HL-60/S4 treated with phorbol 12-myristate 13-acetate at 8.2 ng/mL for 4 days and 3 days (cell line): ENCODE results near the gene SHMT2.

Experiments used
- in situ Hi-C: fragments of 300-500 bp; cut with MboI; formaldehyde crosslinking; loops from 2 replicates; pipeline ENCODE4 v1.15.0; 2022; ENCODE audit warnings: low sequenced_read_pairs

The SHMT2 gene

DNA sequence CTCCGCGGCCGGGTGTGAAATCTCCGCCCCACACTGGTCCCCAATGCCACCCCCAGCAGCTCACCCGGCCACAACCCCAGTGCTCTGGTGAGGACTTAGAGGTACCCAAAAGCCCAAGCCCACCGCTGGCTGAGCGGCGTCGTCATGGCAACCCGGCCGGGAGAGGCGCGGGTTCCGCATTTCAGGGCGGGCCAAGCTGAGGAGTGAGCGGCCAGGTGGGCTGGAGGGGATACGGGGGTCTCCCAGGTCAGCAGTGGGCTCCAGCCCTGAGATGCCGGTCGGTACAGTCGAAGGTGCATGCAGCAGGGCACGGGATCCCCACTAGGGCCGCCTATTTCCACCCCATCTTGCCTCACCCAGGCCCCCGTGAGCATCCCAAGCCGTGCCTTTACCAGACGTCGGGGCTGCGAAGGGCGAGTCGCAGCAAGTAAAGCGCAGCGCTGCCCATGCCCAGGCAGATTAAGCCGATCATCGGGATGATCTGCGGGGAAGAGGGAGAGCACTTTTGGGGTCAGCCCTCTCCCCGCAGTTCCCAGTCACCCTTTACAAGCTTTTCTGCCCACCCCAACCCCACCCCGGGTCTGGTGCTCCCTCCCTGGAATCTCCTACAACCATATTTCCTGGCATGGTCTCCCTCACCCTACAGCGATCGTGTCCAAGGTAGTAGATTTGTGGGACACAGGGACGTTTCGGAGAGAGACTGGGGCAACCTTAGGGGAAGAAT, 6.9 kb downstream of the SHMT2 start:
- in situ Hi-C loops = no loop called here

DNA sequence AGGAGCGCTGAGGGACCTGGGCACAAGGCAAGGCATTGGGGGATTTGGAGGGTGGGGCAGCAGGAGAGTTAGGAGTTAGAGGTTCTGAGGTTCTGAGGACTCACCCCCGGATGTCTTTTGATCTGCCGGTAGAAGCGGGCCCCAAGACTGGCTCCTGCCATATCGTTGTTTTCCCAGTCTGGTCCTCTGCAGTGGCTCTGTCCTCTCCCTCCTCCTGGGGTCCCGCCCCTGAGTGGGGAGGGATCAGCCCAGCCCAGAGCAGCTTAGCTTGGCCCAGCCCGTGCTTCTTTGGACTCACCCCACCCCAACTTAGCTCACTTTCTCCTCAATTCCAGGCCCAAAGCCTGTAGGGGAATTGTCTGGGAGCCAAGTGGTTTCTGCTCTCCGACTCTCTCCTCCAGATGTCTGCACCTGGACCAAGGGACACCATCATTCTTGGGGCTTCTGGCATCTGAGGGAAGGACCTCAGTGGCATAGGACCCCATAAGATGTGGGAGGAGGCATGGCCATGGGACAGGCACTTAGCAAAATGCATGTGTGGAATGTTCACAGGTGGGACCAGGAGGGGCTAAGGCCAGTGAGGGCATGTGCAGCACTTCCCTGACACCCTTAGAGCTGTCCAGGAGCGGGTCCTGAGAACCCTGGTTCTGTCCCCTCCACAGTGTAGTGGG, 7.5 kb downstream of the SHMT2 start:
- in situ Hi-C loops = no loop called here

DNA sequence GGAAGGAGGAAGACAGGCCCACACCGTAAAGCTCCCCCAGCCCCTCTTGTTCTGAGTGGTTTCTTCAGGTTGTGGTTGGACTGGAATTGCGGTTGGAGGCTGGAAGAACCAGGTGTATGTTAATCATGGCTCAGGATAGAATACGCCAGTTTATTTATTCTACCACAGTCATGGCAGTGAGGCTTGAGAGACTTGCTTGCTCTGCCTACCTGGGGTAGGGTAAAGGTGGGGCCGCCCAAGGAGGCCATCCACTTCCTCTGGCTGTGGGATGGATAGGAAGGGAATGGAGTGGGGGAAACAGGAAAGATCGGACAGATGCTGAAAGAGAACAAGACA, 8.1 kb downstream of the SHMT2 start:
- in situ Hi-C loops = no loop called here

DNA sequence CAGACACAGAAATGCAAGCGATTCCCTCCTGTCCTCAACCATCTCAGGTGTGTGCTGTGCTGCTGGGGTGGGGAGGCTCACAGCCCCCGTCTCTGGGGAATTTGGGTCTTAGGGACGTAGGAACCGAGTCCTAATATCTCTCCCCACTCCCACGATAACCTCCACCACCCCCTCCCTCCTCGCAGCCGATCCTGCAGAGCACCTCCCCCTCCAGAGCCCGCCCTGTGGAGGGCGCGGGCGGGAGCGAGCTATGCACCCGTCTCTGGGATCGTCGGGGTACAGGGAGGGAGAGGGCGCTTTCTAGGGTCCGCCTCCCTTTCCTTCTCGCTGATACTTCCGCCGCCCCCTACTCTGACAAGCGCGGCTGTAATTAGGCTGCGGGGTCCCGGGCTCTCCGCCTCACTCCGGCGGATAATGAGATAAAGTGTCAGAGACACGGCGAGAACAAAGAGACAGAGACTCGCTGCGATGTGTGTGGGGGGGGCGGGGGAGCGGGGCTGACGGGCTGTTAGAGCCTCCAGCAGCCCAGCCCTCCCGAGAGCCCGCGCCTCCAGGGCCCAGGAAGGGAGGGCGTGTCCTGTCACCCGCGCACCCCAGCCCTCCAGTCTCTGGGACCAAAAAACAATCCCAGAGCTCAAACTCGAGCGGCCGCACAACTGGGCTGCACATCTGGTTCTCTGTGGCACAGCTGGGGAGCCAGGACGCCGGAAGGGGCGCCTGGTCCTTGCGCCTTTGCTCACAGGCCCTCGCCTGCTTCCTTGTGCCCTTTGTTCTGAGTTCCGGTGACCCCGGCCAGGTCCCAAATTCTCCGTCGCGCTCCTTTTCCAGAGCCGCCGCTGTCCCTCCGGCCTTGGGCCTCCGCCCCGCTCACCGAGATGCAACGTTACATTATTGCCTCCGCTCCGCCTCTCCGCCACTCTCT, 8.7 kb downstream of the SHMT2 start:
- in situ Hi-C loops = no loop called here

DNA sequence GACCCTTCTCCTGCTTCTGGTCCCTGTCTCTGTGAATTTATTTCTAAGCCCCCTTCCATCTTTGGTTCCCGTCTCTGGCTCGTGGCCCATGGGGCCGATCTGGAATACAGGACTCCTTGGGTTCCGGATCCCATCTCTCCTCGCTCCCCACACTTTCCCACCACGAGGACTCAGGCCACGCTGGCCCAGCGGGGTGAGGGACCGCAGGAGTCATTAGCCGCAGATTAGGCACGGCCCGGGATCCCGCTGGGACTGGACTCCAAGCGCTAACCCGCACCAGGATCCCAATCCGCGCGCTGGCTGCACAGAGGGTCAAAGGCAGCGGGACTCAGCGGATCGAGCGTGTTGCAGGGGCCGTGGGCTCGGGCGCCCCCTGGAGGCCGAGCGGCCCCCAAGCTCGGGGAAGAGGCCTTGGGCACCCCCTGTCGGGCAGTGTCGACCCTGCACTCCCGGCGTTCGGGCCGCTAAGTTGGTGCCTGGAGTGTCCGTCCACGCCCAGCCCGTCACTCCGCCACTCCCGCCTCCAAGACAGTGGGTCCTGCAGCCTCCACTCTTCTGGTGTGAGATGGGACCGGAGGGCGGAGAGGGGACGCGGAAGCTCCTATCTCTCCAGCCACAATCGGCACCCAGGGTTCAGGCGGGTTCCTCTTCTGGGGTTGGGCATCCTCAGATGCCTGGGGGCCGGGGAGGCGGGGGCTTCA, 9.5 kb downstream of the SHMT2 start:
- in situ Hi-C loops = no loop called here

DNA sequence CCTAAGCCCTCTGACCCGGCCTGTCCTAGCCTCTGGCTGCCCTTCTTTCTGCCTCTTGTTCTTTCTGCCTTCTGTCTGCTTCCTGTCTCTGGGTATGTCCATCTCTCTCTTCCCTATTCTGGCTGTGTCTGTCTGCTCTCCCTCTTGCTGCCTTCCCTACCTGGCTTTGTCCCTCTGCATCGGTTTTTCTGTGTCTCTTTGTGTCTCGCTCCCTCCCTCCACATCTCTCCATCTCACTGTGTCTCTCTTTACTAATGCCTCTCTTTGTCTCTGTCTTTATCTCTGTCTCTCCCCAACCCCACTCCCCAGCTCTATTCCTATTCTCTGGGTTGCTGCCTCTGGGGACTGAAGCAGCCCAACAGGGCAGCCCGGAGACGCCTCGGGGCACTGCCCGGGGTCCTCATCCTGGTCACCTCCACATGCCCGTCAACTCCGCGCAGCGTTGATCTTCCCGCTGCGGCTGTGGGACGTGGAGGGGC, 10.1 kb downstream of the SHMT2 start:
- in situ Hi-C loops = no loop called here

DNA sequence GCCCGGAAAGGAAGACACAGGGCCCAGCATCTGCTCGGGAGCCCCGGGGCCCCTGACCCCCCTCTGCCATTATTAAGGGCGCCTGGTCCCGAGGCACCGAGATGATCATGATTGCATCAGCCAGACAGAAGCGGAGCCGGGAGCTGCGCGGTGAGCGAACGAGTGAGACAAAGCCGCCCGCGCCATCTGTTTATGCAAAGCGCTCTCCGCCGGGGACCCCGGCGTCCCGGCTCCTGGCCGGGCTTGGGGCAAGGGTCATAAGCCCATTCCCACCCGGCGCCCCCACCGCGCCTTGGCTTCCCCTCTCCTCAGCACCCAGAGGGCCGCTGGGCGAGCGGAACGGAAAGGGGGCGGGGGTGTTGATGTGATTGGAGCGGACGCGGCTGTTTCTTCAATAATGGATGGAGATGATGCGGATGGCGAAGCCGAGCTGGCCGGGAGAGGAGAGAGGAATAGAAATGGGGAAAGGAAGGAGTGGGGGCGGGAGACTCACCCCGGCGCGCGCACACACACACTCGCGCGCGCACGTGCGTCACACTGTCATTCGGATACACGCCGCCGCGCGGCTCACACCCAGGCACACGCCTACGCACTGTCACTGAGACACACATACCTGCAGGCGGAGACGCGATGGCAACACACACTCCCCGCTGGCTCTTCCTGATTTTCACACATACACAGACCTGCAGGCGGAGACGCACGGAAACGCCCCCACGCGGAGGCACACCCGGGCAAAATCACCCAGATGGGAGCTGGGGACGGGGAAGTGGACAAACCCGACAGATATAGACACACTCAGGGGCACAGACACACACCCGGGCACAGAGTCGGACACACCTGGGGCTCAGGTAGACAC, 10.8 kb downstream of the SHMT2 start:
- in situ Hi-C loops = no loop called here

DNA sequence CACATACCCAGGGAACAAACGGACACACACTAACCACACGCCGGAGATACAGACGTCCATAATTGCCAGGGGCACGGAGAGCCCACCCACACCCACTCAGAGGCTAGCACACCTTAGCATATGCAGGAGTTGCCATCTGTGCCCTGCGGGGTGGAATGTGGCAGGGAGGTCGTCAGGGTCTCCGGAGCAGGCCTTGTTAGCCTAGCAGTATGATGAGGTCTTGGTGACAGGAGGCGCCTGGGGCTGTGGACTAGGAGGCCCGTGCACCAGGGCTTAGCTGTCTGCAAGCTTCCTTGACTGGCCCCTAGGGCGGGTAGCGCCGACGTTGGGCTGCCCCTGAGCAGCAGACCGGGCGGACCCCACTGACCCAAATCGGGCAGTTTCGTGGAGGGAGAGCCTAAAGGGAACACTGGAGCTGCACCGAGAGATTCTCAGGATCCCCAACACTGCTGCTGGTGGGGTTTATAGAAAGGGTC, 11.5 kb downstream of the SHMT2 start:
- in situ Hi-C loops = no loop called here

DNA sequence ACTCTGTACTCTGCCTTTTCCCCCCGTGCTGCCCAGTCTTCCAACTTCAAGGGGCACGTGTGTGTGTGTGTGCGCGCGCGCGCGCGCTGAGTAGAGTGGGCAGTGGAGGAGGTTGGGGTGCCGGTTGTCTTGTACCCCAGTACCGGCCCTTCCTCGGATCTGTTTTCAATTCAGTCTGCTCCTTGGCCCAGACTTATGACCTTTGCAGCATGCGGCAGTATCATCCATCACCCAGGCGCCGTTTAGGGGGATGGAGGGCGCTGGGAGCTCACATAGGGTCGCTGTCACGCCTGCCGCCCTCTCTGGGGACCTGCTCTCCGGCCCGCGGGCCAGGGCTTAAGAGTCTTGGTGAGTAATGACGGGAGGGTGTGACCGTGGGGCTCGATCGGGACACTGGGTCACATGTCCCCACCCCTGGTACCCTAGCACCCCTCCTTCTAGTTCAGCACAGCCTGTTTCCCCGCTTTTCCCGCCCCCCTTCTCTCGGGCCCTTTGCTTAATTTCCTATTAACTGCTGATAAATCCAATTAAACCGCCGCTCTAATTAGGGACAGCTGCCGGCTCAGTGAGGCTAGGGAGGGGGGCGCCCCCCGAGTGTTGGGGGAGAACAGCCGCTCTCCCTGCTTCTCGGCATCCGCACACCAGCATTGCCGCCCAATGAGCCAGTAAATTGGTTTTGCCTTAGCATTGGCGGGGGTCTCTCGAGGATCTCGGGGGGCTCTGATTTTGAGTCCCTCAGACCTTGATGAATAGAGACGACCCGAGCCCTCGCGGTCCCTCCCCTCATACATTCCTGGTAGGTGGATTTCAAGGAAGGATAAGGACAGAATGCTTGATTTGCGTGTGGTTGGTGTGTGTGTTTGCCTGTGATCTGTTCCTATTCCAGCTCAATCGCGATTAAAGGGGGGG, 12.1 kb downstream of the SHMT2 start:
- in situ Hi-C loops = no loop called here

DNA sequence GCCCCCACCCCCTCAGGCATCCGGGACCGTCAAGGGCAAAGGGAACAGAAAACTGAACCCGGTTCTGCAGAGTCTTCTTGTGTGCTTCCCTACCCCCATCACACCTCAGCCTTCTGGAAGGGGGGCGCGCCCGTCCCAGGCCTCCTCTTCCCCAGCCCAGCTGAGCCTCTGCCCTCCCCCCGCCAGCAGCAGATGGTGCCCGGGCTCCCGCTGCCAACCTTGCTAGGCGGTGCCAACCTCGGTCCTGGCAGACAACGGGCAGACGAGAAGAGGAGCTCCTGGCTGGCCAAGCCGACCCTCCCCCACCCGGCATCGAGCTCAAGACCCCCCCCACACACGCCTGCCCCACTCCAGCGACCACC, 12.8 kb downstream of the SHMT2 start:
- in situ Hi-C loops = no loop called here

DNA sequence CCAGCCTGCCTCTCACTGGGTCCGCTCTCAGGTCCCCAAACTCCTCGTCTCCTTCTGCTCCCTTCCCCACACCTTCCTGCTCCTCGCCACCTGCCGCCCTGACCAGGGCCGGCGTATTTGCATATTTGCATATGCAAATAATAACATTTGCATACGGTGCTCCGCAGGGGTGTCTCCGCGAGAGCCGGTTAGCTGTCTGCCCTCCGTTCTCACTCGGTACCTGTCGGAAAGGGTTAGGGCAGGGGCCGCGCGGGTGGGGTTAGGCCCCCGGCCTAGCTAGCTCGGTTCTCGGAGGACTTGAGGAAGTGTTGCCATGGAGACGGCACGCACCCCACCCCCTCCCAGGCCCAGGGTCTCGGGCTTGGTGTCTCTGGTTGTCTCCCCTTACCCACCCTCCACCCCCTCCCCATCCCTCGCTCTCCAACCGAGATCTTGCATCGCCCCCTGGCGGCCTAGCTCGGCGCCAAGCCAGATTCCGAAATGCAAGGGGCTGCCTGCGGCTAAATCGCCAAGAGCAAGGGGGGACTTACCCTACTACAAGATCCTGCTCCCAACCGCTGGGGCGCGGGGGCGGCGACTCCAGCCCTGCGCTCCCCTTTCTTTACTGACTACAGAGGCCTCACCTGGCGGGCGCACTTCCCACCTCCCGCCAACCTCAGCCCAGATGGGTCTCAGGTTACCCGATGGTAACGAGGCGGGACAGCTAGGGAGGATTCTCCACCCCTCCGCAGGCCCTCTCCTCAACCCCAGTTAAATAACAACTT, 13.4 kb downstream of the SHMT2 start:
- in situ Hi-C loops = no loop called here

DNA sequence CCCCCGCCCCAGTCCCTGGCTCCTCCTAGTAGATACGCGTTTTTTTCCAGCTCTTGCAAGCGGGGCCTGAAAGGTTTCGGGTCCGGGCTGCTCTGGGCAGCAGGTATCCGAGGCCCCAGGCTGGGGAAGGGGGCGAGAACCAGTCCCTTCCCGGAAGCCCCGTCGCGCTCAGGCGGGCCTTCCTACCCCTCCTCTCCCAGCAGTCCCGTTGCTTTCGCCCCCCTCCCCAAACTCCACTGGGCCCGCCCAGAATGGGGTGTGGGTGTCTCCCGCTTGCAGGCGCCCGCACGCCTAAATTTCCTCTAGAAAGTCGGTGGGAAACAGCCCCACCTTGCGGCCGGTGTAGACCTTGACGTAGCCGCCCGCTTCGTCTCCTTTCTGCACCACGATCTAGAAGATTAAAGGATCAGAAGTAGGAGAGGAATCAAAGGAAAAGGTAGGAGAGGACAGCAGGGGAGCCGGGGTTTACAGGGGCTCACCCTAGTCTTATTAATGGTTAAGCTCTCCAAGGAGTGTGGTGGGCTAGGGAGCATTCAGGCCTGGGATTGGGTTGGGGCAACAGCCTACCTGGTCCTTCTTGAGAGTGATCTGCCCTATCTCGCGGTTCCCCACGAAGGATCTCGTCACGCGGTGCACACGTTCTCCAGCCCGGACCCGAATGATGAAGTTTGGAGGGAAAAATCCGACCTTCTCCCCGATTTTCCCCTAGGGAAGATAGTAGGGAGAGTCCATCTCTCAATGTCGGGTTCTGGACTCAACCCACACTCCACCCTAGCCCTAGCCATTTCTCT, 14.2 kb downstream of the SHMT2 start:
- in situ Hi-C loops = no loop called here

DNA sequence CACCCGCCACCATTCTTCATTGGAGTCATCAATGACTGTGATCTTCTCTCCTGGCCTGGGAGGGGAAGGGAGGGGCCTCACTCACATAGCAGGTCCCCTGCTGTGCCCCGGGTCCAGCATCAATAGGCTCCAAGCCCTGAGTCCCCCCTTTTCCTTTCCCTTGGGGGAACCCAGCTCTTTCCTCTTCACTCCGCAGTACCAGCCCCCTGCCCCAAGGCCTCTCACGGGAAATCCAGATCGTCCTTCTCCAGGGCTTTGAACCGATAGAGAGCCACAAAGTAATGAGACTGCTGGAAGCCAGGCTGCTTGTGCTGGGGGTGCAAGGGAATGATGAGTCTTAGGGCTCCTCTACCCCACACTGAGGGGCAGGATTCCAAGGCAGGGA, 14.8 kb downstream of the SHMT2 start:
- in situ Hi-C loops = no loop called here

DNA sequence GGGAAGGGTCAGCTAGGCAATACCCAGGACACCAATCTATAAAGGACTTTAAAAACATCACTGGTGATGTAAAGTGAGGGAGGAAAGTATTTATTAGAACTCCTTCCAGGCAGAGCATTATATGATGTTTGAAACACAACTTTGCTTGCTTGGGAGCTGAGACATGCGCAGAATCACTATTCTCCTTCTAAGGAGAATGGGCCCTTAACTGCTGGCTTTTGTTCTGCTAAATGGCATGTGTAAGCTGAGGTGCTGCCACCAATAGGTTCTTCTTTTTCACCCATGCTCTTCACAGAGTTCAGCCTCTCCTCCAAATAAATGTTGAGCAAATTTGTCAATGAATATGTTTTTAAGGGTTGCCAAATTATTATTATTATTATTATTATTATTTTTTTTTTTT, 17.5 kb downstream of the SHMT2 start:
- in situ Hi-C loops = no loop called here

DNA sequence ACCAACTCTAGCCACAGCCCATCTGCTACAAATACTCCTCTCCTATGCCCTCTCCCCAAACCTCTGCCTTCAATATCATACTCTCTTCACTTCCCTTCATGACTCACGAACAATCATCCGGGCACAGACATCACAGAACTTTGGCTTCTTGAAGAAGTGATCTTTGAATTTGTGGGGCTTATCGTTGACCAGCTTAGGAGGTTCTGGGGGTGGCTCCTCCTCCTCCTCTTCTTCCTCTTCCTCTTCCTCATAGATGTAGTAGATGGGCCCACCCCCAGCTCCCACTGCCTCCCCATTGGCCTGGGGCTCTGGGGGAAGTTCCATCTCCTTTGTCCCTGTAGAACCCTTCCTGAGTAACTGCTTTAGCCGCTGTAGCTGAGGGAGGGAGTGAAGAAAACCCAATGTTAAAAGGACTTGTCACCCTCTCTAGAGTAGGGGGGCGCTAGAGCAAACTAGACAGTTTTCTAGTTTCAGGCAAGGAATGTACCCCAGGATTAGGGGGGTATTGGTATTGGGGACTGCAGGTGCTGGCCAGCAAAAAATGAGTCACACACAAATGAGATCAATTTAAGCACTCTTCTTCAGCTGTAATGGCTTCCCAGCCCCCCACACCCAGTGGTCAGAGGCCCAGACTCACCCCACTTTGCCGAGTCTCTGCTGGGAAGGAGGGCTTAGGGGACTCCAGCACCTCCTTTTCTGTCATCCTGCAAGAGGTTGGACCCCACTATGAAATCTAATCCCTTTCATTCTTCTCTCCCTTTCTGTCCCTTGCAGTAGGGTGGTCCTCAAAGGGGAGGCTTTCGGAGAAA, 19.6 kb downstream of the SHMT2 start:
- in situ Hi-C loops = no loop called here

DNA sequence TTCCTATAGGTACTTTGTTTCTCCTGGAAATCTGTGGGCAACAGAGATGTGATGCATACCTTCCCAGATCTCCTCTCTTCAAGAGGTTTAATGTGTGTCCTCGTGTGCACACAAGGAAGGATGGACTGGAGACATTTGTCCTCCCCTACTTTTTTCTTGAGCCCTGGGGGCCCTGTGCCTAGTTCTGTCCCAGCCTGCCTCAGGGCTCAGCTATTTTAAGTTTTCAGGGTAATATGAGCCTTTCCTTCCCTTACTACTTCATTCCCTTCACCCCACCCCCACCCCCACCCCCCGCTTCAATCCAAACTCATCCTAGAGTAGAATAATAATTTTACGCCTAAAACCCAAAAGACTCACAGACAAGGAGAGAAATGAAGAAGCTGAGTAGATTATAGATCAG, 21.0 kb downstream of the SHMT2 start:
- in situ Hi-C loops = no loop called here

DNA sequence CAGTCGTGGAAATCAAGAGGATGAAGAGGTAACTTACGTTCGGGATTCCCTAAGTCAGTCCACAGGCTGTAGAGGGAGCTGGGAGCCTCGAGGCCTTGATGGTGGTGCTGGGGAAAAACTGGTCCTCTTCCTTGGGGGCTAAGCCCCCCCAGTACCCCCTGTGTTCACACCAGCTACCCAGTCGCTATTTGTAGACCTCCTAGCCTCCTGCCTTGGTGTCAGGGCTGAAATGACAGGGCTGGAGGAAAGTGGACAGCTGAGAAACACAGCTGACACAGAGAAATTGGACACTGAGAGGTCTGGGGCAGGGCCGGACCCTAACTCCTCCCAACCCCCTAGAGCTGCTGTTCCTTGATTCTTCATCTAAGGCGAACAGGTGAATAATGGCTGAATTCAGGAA, 21.4 kb downstream of the SHMT2 start, which contains the start of gene STAC3:
Gene STAC3, minus strand, starts transcription at position 232 of the 400 bp plus-strand sequence. CDS start 1,551 bp downstream, outside the sequence.
- in situ Hi-C loops = no loop called here
